ENCODE results near the gene PEPD.

PEPD gene

GRCh38 chr19:33464010-33464732 is 57.4 kb downstream of the PEPD start:
- Histone ChIP-seq H3K27ac (no peak overlapping the region), H3K27me3 (no peaks in the 10 kb centered on the region), H3K36me3 (no peaks in the 10 kb centered on the region), H3K4me3 (ENCODE audit: low read depth in 1 of 2, low read length in 1 of 2) (no peak overlapping the region), H3K9me3 (no peaks in the 10 kb centered on the region), H3K4me1 (ENCODE audit: control insufficient read depth in 1 of 2, insufficient read depth in 1 of 2, low read depth in 1 of 2, low read length in 1 of 2) (no peaks in the 10 kb centered on the region)
- TF ChIP-seq, protein P1, sequence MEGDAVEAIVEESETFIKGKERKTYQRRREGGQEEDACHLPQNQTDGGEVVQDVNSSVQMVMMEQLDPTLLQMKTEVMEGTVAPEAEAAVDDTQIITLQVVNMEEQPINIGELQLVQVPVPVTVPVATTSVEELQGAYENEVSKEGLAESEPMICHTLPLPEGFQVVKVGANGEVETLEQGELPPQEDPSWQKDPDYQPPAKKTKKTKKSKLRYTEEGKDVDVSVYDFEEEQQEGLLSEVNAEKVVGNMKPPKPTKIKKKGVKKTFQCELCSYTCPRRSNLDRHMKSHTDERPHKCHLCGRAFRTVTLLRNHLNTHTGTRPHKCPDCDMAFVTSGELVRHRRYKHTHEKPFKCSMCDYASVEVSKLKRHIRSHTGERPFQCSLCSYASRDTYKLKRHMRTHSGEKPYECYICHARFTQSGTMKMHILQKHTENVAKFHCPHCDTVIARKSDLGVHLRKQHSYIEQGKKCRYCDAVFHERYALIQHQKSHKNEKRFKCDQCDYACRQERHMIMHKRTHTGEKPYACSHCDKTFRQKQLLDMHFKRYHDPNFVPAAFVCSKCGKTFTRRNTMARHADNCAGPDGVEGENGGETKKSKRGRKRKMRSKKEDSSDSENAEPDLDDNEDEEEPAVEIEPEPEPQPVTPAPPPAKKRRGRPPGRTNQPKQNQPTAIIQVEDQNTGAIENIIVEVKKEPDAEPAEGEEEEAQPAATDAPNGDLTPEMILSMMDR (IDR thresholded peaks at IDR 0.05): no peak

- H3K9me3 ChIP-seq: no peaks in the 10 kb centered on the region
- no peaks in the 10 kb centered on the region for H3K4me1 ChIP-seq (ENCODE audit: control insufficient read depth in 1 of 2, insufficient read depth in 1 of 2, low read depth in 1 of 2, low read length in 1 of 2)
- no peak overlapping the region for H3K27ac ChIP-seq
- no peak overlapping the region for H3K4me3 ChIP-seq (ENCODE audit: low read depth in 1 of 2, low read length in 1 of 2)
- TF ChIP-seq, protein P1 (IDR thresholded peaks at IDR 0.05): no peak
- no peaks in the 10 kb centered on the region for H3K36me3 ChIP-seq
- no peaks in the 10 kb centered on the region for H3K27me3 ChIP-seq
Observed at GRCh38 chr19:33463199-33463598, 58.4 kb downstream of the PEPD start.

DNA sequence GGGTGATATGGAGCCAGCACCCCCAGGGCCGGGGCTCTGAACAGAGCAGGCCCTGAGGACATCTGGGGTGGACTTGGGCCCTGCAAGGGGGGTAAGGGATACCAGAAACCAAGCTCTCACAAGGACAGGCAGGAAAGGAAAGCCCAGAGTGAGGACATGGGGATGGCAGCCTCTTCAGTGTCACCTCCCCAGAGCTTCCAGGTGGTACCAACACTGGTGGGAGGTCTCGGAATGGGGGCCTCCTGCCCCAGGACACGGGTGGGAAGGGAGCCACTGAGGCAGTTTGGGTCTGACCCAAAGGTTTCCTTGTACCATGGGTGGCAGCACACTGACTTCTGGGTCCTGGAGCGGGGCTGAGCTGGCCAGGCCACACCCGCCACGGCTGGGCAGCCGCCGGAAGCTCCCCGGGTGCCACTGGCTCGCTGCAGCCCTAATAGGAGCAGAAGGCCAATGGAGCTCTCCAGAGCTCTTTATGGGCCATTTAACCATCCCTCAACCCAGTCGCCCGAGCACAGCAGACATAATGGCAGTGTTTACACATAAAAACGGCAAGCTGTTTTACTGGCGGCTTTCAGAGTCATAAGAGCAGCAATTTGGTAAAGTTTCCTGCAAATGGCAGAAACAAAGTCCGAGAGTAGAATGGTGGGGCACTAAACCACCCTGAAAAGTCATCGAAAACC is 59.3 kb downstream of the PEPD start:
- no peak overlapping the region for H3K4me3 ChIP-seq (ENCODE audit: low read depth in 1 of 2, low read length in 1 of 2)
- H3K9me3 ChIP-seq: no peaks in the 10 kb centered on the region
- no peaks in the 10 kb centered on the region for H3K27me3 ChIP-seq
- TF ChIP-seq, protein P1 (IDR thresholded peaks at IDR 0.05): no peak
- H3K27ac ChIP-seq: no peak overlapping the region
- no peaks in the 10 kb centered on the region for H3K36me3 ChIP-seq
- H3K4me1 ChIP-seq (ENCODE audit: control insufficient read depth in 1 of 2, insufficient read depth in 1 of 2, low read depth in 1 of 2, low read length in 1 of 2): no peaks in the 10 kb centered on the region

GRCh38 chr19:33461256-33462111 is 60.1 kb downstream of the PEPD start:
- TF ChIP-seq, protein P1 (IDR thresholded peaks at IDR 0.05): no peak
- no peaks in the 10 kb centered on the region for H3K36me3 ChIP-seq
- H3K4me3 ChIP-seq (ENCODE audit: low read depth in 1 of 2, low read length in 1 of 2): no peak overlapping the region
- H3K27ac ChIP-seq: no peak overlapping the region
- no peaks in the 10 kb centered on the region for H3K4me1 ChIP-seq (ENCODE audit: control insufficient read depth in 1 of 2, insufficient read depth in 1 of 2, low read depth in 1 of 2, low read length in 1 of 2)
- no peaks in the 10 kb centered on the region for H3K27me3 ChIP-seq
- no peaks in the 10 kb centered on the region for H3K9me3 ChIP-seq

DNA sequence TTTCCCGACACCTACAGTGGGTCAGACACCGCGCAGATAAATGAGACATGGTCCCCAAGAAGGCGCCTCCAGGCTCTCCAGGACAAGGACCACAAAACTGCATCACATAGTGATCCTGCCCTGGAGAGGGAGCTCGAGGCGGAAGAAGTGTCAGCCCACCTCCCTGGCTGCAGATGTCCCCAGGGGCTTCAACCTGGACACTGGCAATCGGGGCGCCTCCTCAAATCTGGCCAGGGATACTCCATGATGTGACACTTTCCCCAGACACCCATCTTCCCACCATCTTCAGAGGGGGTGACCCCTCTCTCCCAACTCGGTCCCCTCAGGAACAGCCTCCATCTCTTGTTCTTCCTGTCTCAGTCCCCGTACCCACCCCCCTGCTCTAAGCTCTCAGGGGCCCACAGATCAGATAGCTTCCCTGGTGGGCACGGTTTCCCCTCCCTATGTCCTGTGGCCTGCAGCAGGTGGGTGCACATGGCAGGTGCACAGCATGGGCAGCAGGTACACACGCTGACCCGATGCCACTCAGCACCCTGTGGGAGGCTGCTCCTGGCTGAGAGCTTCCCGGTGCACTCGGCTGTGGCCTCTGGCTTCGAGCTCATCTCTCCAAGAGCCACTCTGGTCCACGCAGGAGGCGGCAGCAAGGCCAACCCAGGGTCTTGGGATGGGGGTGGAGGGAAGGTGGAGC is 61.2 kb downstream of the PEPD start:
- Histone ChIP-seq H3K9me3 (no peaks in the 10 kb centered on the region), H3K4me3 (ENCODE audit: low read depth in 1 of 2, low read length in 1 of 2) (no peak overlapping the region), H3K27ac (no peak overlapping the region), H3K4me1 (ENCODE audit: control insufficient read depth in 1 of 2, insufficient read depth in 1 of 2, low read depth in 1 of 2, low read length in 1 of 2) (no peaks in the 10 kb centered on the region), H3K27me3 (no peaks in the 10 kb centered on the region), H3K36me3 (no peaks in the 10 kb centered on the region)
- TF ChIP-seq, protein P1 (IDR thresholded peaks at IDR 0.05): no peak
